GM18502 (cell line): ENCODE data around the gene CNTD1.

Source experiments
- ATAC-seq: cut with Tn5 transposase; IDR thresholded peaks from one replicate; pipeline ENCODE4 v1.9.1; 2021; ENCODE audit warnings: mild to moderate bottlenecking; ENCODE audit not compliant: unreplicated experiment, poor library complexity

Gene CNTD1

DNA sequence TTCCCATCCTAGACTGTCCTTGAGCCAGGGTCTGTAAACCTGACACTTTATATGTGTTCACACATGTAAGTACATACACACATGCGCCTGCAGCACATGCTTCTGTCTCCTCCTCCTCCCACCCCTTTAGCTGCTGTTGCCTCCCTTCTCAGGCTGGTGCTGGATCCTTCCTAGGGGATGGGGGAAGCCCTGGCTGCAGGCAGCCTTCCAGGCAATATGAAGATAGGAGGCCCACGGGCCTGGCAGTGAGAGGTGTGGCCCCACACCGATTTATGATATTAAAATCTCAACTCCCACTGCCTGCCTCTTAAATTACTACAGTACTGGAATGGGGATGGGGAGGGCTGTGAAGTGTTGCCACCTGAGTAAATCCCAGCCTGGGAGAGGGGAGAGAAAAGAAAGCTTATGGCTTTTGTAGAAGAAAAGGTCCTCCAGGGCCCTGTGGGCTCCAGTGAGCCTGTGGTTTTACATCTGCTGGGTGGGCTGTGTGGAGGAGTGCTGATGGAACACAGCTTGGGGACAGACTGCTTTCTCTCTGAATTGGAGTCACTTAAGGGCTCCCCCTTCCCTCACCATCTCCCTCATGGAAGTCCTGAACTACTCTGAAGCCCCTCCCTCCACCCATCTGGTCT lies 19.2 kb upstream of the CNTD1 start:
- ATAC-seq = no peak

DNA sequence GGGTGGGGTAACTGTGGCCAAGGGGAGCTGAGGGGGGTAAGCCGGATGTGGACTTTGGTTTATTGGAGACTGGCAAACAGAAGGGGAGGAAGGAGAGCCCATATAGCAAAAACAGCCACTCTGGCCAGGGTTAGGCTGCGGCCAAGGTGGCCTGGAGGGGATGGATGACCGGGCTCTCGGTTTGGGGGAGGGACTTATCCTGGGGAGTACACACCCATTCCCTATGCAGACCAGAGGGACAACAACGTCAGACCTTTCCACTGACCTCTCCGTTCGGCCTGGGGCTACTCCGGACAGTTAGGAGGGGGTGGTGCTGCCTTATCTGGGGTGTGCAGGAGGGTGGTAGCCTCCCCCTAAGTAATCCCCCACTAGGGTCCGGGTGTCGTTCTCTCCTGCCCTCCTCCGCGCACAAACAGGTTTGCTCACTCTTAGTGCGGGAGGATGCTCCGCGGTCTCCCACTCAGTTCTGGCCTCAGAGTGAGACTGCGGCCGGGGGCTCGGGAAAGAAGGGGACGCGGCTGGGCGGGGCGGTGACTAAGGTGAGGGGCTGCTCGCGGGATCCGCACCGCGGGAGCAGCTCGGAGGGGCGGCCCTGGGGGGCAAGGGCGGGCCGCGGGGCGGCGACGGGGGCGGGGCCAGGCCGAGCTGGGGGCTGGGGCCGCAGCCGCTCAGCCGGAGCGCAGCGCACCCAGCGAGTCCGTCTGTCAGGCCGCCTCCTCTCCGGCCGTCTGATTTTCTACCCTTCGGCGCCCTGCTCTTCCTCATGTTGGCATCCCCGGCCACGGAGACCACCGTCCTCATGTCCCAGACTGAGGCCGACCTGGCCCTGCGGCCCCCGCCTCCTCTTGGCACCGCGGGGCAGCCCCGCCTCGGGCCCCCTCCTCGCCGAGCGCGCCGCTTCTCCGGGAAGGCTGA lies 18.5 kb upstream of the CNTD1 start, which contains the start of gene WNK4:
WNK4 (plus strand) TSS at position 675 of the 915 bp plus-strand sequence; CDS start at position 764, 89 bp downstream.
- ATAC-seq = no peak

- ATAC-seq = no peak
Observed at GRCh38 chr17:42780851-42781638, 17.6 kb upstream of the CNTD1 start.

- ATAC-seq = no peak
Observed at GRCh38 chr17:42781639-42782165, 17.0 kb upstream of the CNTD1 start.

- no peak for ATAC-seq
Observed at GRCh38 chr17:42782166-42783061, 16.2 kb upstream of the CNTD1 start.

DNA sequence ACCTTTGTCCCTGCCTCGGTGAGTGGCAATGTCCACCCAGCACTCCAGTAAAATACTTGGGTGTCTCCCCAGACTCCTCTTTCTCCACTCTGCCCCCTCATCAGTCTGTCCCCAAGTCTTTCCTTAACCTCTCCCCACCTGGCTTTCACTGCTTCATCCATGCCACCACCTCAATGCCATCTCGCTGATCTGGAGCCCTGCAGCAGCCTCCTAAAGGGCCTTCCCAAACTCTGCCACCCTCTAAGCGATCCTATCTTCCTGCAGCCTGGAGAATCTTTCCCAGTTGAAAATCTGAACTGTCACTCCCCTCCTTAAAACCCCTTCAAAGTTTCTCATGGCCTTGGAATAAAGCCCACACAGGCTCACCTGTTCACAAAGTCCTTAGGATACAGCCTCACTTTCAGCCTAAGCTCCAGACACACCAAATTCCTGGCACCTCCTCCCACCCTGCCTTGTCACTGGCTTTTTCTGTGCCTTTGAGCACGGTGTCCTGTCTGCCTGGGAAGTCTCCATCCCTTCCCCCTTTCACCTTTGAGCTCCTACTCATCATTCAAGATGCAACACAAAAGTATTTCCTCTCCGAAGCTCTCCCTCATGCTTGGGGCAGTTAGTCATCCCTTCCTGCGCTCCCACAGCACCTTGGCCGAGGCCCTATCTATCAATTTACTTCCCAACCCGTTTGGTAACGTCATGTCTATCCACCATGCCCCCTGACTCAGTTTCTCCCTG lies 15.4 kb upstream of the CNTD1 start:
- ATAC-seq = no peak

DNA sequence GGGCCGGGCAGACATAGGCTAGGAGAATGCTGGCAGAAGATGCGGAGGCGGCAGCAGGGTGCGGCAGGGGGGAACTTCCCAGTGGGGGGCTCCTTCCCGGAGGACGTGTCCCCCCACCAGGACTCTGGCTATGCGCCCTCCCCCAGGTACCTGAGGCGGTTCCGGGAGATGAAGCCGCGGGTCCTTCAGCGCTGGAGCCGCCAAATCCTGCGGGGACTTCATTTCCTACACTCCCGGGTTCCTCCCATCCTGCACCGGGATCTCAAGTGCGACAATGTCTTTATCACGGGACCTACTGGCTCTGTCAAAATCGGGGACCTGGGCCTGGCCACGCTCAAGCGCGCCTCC lies 14.9 kb upstream of the CNTD1 start:
- no peak for ATAC-seq

GRCh38 chr17:42784409-42784808 lies 14.3 kb upstream of the CNTD1 start:
- no peak for ATAC-seq

DNA sequence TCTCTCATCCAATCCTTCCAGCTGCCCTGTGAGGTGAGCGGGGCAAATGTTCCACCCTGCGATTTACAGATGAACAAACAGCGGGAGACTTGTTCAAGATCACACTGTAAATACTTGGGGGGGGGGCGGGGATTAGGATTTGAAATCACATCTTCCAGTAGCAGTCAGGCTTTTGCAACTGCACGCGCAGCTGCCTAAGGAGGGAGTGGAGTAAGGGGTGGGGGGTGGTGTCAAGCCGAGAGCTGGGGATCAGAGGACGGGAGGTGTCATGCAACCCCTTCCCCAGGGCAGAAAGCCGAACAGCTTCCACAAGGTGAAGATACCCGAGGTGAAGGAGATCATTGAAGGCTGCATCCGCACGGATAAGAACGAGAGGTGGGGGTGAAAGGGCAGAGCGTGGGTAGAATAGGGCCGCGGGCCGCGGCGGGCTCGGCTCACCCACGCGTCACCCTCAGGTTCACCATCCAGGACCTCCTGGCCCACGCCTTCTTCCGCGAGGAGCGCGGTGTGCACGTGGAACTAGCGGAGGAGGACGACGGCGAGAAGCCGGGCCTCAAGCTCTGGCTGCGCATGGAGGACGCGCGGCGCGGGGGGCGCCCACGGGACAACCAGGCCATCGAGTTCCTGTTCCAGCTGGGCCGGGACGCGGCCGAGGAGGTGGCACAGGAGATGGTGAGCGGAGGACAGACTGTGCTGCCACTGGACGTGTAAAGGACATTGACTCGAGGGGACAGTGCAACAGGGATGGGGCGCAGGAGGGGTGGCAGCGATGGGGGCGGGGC lies 13.7 kb upstream of the CNTD1 start:
- ATAC-seq = no peak

- no peak for ATAC-seq
Observed at GRCh38 chr17:42787266-42787665, 11.4 kb upstream of the CNTD1 start.

DNA sequence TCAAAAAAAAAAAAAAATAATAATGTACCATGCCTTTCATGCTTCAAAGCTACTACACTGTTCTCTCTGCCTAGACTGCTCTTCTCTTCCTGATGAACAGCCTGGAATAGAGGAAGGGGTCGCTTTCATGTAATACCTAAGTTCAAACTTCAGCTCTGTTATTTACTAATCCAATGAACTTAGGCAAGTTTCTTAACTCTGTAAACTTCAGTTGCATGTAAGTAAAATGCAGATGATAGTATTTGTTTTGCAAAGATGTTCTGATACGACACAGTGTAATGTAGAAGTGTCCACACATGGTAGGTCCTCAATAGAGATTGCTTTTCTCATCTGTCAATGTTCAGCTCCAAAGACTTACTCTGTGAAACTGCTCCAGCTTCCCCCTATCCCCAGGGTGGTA lies 6.7 kb upstream of the CNTD1 start:
- ATAC-seq = no peak

GRCh38 chr17:42792545-42792944 lies 6.1 kb upstream of the CNTD1 start:
- ATAC-seq = no peak

DNA sequence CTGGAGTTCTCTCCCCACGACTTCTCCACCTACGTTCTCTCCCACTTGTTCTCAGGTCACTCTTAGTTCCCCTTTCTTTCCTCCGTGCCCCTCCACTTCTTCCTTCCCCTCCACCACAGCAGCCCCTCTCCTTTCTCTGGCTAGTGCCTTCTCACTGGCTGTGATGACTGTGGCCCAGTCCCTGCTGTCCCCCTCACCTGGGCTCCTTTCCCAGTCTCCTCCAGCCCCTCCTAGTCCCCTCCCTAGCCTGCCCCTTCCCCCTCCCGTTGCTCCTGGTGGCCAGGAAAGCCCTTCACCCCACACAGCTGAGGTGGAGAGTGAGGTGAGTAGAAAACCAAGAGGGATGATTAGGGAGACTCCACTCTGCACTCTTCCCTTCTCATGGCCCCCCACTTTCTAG lies 3.6 kb upstream of the CNTD1 start:
- ATAC-seq = no peak

- no peak for ATAC-seq
Observed at GRCh38 chr17:42795465-42795864, 3.2 kb upstream of the CNTD1 start.

DNA sequence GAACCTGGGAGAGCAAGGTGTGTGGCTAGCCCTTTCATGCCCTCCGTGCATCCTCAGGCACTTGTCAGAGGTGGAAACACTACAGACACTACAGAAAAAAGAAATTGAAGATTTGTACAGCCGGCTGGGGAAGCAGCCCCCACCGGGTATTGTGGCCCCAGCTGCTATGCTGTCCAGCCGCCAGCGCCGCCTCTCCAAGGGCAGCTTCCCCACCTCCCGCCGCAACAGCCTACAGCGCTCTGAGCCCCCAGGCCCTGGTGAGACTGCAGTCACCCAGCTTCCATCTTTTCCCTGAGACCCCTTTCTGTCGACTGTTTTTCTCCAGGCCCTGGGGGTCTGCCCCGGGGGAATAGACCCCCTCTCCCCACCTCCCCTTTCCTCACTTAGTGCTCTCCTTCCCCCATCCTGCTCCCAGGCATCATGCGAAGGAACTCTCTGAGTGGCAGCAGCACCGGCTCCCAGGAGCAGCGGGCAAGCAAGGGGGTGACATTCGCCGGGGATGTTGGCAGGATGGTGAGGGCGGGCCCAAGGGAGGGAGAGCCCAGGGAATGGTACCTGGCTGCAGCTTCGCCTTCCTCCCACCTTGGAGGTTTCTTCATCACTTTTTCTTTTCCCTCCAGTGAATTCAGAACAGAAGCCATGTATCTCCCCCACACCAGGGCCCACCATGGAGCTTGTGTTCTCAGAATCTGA lies 2.4 kb upstream of the CNTD1 start:
- no peak for ATAC-seq

DNA sequence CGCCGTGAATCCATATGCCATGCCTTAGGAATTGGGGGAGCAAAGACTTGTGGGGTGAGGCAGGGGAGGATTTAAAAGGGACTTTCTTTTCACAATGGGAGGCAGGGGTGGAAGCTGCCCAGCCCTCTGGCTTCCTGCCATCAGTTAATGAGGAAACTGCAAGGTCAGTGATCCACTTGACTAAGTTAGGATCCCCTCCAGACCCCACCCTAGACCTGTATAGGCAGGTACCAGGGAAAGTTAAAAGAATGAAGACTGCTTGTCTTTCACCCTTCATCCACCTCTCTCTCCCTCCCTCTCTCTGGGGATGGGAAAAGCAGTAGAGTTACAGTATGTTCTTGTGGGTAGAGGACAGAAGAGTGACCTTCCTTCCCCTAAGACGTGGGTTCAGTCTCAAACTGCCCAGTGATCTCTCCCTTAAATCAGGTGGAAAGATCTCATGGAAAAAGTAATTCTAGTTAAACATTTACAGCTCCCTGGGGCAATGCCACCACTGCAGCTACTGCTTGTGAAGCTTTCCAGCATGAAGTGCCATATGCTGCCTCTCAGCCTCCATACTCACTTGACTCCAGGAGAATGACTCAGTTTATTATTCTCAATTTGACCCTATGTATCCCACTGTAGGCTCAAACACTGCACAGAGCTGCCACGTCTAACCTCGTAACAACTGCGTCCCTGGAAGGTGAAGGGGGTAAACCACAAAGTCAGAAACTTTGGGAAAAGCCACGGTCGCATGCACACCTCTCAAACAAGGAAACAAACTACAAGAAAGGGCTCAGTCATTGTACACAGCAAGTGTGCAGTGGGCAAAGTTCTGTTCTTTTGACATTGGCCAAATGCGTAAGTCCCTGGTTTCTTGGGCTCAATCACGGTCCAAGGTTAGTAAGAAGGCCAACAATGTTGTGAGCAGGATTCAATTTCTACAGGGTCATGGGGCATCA lies 1.3 kb upstream of the CNTD1 start:
- no peak for ATAC-seq

GRCh38 chr17:42798011-42798382 lies 664 bp upstream of the CNTD1 start:
- no peak for ATAC-seq
